OCI-LY3 (cell line): ENCODE measurements around the gene FAM184A.

Source experiments
- CTCF ChIP-seq: fragments of 200-600, 300-600 bp; sonication (generic); IDR thresholded peaks from 2 replicates; pipeline ENCODE4 v1.5.1; 2014; ENCODE audit warnings: antibody characterized with exemption, low read length, low read depth
- EZH2phosphoT487 ChIP-seq: fragments of 200-600 bp; shearing (Covaris generic); IDR thresholded peaks from 2 replicates; pipeline ENCODE4 v1.6.1; 2018; ENCODE audit warnings: antibody characterized with exemption, mixed run types, low read depth

DNA sequence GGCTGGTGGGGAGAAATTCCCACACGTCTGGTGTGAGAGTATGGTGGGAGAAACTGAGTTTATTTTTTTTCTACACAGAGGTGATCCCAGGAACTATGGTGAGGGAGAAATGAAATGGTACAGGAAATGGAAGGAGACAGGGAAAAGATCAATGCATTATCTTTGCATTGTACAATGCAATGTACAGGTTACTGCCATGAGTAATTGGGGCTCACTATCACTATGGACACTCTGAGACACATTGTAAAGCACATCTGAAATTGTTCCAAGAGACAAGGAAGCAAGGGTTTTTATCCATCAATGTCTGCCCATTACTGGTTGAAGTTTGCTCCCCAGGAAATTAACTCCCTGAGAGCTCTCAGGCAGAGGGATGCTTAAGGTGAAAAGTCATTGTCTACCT is 21.7 kb upstream of the FAM184A start:
- no peak for TF ChIP-seq CTCF
- TF ChIP-seq EZH2phosphoT487: no peak
